Stimulated activated CD8-positive, alpha-beta memory T cell treated with anti-CD3 and anti-CD28 coated beads, Interleukin-12 subunit alpha, Interleukin-12 subunit beta, amount 100 ng/mL, for 4 hours (primary cell): ENCODE data around the gene DNHD1.
"Not testable (repeated sequence)": the region's sequence is repeated elsewhere in the genome, so short reads cannot be mapped to it uniquely, and the experiment has no call there.

Source experiments
- DNase-seq: peaks from one replicate; pipeline ENCODE4 v3.0.0-alpha.2; 2020; ENCODE audit warnings: low read depth

Gene DNHD1

GRCh38 chr11:6480299-6480914, 16.7 kb upstream of the DNHD1 start:
- no peak for DNase-seq

- DNase-seq = peak; percentile 93
These were observed 15.8 kb upstream of the DNHD1 start, which contains the start of the genes ARFIP2 and TIMM10B for GRCh38 chr11:6481012-6481923. ARFIP2 (minus strand) TSS chr11:6481331; CDS start chr11:6480421, 910 bp downstream. TIMM10B (plus strand) TSS chr11:6481501; CDS start chr11:6481517, 16 bp downstream.

- no peak for DNase-seq
These were observed 15.2 kb upstream of the DNHD1 start for GRCh38 chr11:6481924-6482275.

DNA sequence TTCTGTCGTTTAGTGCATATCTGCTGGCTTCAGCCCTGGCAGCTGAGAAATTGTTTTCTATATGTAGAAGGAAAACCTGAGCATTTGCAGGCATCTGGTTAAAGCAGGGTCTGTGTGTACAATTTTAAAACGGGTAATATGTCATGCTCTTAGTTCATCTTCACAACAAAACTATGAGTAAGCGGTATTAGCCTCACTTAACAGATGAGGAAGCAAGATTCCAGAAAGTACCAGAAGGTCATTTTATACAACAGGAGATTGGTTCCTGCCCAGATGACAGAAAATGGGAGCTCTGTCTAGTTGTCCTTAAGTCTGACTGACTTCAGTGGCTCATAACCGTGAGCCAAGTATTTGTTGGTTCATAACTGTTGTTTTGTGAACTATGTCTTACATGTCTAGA, 14.6 kb upstream of the DNHD1 start:
- no peak for DNase-seq

GRCh38 chr11:6483015-6483414, 14.1 kb upstream of the DNHD1 start:
- no peak for DNase-seq

DNA sequence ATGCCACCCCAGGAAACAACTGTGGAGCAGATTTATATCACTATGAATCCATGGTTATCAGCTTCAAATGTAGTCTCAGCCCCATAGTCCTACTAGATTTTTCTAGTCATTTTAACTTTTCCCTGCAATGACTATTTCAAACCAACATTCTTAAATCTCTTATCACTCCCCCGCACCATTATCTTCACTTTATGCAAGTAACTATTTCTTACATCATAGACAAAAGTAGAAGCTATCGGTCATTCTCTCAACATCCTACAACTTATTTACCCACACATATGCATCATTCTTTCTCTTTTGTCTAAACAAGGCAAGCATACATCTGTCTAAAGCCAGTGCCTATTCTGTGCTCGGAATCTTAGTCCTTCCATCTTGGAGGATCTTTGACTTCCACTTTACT, 11.4 kb upstream of the DNHD1 start:
- no peak for DNase-seq

GRCh38 chr11:6486256-6486655, 10.8 kb upstream of the DNHD1 start:
- no peak for DNase-seq

- DNase-seq = no peak
These were observed 10.1 kb upstream of the DNHD1 start for GRCh38 chr11:6486938-6487337.

DNA sequence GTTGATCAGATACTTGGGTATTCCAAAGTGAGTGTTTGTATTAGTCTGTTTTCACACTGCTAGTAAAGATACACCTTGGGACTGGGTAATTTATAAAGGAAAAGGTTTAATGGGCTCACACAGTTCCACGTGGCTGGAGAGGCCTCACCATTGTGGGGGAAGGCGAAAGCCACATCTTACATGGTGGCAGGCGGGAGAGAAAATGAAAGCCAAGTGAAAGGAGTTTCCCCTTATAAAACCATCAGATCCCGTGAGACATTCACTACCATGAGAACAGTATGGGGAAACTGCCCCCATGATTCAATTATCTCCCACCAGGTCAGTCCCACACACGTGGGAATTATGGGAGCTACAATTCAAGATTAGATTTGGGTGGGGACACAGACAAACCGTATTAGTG, 8.7 kb upstream of the DNHD1 start:
- no peak for DNase-seq

DNA sequence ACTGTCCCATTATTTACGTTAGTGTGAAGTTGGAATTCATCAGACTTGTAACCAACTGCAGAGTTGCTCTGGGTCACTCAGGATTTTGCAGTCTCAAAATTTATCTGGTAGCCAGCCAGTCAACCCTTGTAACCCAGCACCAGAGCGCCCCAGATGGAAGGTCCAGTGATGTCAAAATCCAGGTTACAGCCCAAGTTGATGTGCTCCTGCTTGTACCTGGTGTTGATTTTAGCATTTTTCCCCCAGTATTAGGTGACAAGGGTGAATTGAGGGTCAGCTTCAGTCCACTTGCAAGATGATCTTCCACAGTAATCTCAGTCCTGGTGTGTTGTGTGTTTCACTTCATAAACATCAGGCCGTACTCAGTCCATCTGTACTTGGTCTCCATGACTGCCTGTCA, 8.3 kb upstream of the DNHD1 start:
- no peak for DNase-seq

GRCh38 chr11:6489306-6489705, 7.8 kb upstream of the DNHD1 start:
- no peak for DNase-seq

DNA sequence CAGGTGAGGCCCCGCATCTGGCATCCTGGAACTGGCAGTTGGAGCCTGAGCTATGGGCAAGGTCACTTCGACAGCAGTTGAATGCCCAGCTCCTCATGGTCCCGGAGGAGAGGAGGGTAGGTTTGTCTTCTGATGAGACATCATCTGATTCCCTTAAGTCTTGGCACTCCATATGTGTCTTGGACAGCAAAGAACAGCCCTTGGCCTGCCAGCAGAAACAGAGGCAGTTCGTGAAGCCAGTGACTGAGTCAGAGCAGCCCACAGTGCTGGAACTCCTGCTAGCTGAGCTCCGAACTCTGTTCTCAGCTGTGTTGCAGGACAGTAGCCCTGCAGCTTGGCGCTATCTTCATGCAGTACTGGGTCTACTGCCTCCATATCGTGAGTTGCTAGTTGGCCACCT, 1.0 kb downstream of the DNHD1 start:
- no peak for DNase-seq

DNA sequence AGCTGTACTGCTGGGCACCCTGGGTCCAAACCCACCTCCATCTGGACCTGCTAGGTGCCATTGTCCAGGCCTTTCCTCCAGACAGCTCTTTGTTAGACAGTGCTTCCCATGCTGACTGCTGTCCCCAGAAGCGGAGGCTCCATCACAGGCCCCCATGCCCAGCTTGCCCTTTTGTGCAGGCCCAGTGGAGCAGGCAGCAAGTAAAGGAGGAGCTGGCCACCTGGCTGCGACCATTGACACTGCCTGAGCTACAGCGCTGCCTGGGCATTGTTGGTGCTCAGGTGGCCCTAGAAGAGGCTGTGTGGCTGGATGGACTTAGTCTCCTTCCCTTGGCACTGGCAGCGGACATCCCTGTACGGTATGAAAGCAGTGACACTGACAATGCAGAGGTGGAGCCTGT, 1.5 kb downstream of the DNHD1 start:
- no peak for DNase-seq

GRCh38 chr11:6502382-6502781, 5.3 kb downstream of the DNHD1 start:
- no peak for DNase-seq

GRCh38 chr11:6504166-6504565, 7.1 kb downstream of the DNHD1 start:
- DNase-seq = no peak

DNA sequence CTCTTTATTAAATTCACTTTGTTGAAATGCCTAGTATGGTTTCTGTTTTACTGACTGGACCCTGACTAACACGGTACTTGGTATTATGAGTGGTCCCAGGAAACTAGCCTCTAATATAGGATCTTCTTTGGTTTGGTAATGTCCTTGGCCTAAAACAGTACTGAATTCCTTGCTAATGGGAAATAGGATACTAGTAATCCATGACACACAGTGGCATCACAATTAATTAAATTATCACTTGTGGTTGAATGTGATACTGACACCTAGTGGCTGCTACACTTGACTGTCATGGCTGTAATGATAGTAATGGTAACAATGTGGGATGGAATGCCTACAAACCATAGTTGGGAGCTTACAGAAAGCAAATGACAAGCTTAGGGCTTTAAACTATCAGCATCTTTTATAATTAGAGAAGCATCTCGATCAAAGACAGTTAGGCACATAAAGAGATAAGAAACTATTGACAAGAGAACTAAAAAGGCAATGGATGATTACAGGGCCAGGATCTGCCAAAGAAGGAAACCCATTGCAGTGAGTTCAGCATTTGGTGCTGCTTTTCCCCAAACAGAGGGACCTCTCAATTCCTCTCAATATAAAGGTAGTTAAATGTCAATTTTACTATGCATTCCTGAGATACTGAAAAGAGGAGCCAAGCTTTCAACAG, 8.6 kb downstream of the DNHD1 start:
- DNase-seq = no peak

GRCh38 chr11:6516865-6517264, 19.8 kb downstream of the DNHD1 start:
- no peak for DNase-seq

DNA sequence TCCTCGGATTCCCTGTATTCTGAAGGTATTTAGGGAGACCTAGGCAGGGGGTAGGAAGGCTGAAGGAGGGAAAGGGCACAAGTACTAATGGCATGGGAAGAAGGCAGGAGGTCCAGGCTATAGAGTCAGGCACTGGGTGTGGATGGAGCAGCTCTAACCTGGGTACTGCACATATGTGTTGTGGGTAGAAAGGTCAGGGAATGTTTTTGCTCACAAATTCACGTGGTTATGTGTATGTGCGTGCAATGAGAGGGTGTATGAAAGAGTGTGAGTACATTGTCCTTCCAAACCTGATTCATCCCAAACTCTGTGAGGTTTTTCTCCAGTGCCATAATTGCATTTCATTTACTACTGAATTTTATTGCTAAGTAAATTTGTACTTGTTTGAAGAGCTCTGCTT, 23.2 kb downstream of the DNHD1 start:
- DNase-seq = no peak

DNA sequence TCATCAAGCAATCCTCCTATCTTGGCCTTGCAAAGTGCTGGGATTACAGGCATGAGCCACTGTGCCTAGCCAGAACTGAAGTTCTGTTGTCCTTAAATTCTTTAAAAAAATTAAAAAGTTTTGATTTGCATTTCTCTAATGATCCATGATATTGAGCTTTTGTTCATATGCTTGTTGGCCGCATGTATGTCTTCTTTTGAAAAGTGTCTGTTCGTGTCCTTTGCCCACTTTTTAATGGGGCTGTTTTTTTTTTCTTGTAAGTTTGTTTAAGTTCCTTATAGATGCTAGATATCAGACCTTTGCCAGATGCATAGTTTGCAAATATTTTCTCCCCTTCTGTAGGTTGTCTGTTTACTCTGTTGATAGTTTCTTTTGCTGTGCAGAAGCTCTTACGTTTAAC, 24.9 kb downstream of the DNHD1 start:
- not testable (repeated sequence) for DNase-seq

GRCh38 chr11:6523253-6523652, 26.2 kb downstream of the DNHD1 start:
- DNase-seq = no peak

- no peak for DNase-seq
These were observed 29.5 kb downstream of the DNHD1 start for GRCh38 chr11:6526411-6527135.

DNA sequence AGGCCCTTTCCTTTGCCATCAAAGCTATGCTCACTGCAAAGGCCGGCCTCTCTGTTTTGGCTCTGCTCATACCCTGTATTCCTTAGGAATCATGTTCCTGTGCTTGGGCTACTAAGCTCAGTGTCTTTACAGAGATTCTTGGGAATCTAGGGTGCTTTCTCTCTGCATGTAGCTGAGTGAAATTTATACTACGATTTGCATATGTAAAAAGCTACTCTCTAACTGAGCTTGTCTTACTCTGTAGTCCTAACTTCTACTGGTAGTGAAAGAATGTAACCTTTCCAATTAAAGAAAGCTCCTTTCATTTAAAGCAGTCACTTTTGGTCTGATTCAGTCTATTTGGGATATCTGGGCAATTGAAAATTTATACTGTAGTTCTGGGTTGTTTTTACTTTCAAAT, 32.2 kb downstream of the DNHD1 start:
- DNase-seq = no peak
